Stimulated activated CD4-positive, alpha-beta T cell treated with anti-CD3 and anti-CD28 coated beads, Interleukin-12 subunit alpha, Interleukin-12 subunit beta, amount 100 ng/mL, for 24 hours (primary cell): Measurements from ENCODE around the gene RABGAP1.

Source experiments
- DNase-seq, 2 experiments: peaks; one replicate each; pipeline ENCODE4 v3.0.0-alpha.2; 2020; ENCODE audit warnings: low read depth in 2 of 2

RABGAP1 gene

GRCh38 chr9:123109540-123110279 is 168.9 kb downstream of the RABGAP1 start:
- no peak for DNase-seq

GRCh38 chr9:123111427-123112014 is 170.7 kb downstream of the RABGAP1 start:
- no peak for DNase-seq

GRCh38 chr9:123112015-123112975 is 171.5 kb downstream of the RABGAP1 start:
- DNase-seq: no peak

DNA sequence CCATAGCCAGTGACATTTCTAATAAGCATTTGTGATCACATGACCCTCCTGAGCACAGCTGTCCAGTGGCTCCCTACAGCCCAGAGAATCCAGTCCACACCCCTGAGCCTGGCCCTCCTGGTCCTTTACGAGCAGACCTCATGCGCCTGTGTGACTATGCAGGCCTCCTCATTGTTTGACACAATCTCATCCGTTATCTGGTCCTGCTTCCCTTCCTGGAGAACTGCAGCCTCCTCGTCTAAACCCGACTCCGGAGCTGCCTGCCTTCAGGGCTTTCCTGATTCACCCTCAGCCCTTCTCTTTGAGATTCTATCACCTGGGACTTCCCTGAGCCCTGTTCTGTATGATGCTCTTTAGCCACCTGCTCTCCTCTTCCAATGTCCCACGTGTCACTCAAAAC is 172.4 kb downstream of the RABGAP1 start:
- no peak for DNase-seq

DNA sequence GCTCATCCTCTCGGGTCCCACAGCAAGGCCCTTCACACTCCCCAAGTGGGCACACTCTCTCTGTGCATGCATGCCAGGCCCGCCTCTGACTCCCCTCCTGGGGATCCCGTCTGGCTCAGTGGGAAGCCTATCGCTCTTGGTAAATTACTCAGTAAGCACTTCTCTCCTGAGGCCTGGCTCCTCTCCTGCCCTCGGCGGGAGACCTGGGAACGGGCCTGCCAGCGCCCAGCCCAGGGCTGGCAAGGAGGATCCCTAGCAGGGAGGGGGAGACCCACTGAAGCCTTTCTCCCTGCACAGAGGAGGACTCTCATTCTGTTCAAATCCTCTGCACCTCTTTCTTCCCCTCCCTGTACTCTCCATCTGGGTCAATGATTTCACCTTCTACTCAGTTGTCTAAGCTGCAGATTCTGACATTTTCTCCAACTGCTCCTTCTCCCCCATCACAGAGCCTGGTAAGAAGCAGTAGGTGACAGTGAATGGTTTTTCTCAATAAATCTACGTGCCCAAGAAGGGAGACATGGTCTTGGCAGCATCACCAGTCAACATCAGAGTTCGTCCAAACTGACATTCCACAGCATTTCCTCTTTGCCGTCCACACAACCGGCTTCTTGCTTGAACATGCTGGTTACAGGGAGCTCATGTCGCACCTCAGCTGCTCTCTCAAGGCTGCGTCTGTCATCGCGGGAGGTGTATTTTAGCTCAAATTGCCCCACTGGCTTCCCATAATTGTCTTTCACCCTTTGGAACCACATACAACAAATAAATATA is 174.5 kb downstream of the RABGAP1 start:
- no peak for DNase-seq

GRCh38 chr9:123116036-123116435 is 175.2 kb downstream of the RABGAP1 start:
- DNase-seq: no peak

DNA sequence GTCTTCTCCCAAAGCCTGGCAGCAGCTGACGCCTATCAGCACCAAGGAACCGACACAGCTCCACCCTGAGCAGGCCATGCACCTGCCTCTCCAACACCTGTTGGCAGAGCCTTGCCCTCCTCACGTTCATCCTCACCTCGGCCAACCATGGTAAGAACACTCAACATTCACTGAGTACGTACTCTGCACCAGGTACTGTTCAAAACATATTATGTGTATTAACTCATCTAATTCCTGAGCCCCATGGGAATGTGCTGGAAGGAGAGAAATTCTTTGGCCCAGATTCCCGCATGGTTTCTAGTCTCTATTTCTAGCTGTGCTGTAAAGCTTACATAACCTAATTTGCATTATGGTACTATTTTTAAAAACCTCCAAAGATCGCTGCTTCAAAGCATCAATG is 178.7 kb downstream of the RABGAP1 start:
- DNase-seq: no peak

DNA sequence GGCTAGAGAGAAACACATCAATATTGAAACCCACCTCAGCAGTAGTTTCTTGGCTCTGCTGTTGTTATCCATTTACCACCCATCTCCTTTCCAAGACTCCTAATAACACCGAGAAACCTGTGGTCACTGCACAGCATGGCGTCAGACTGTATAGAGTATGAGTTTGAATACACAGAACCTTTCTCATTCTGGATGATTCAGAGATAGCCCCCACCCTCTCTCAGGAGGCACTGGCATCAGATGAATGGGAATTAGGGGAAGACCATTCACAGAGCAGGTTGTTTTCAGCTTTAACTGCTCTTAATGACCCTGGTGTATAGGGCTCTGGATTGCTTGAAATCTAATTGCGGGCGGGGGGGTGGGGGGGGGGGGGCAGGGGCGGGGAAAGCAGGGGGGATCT is 179.3 kb downstream of the RABGAP1 start:
- DNase-seq: no peak

DNA sequence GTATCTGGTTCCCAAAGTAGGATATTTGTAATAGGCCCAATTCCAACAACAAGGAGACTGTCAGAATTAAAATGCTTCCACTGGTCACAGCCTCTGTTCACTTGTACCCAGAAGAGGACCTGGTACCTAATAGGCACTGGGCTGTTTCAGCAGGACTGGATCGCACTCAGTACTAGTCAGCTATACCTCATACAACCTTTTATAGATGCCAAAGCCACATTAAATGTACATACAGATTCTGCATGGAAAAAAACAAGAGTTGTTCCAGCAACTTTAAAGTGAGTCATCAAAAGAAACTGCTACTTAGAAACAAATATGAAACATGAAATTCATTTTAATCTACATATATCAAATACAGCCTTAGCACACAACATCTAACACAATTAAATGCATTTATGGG is 180.1 kb downstream of the RABGAP1 start:
- no peak for DNase-seq

DNA sequence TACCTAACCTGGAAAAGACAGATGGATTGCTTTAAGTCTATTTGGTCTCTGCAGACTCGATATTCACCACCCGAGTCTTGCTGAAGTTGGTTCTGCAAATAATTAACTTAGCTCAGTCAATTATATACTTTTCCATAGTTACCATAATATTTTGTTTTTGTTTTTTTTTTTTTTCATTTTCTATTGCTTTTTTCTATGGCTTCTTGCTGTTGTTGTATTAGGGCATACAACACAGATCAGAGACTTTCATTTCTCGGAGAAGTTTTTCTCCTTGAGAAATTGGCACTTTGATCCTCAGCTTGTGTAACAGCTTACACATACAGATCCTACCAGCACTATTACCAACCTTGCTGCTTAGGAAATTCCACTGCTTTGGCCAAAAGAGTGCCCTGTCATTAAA is 180.6 kb downstream of the RABGAP1 start:
- DNase-seq: no peak

GRCh38 chr9:123127512-123128075 is 186.8 kb downstream of the RABGAP1 start:
- DNase-seq: no peak

DNA sequence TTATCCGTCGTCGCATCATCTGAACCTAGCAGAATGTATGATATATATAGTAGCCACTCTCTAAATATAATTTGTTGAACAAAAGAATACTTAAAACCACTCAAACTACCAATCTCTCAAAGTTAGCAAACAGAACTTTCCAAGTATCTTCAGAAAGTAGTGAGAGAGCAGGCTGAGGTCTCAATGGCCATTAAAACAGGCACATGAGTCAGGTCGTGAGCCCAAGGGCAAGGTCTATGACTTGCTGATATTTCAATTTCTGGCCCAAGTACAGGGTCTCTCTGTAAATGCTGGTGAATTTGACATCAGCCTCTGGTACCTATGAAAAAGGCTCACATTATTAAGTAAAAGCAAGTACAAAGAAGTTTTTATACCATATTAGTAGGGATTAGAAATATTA is 187.8 kb downstream of the RABGAP1 start:
- no peak for DNase-seq

GRCh38 chr9:123129423-123129822 is 188.6 kb downstream of the RABGAP1 start:
- DNase-seq: no peak

DNA sequence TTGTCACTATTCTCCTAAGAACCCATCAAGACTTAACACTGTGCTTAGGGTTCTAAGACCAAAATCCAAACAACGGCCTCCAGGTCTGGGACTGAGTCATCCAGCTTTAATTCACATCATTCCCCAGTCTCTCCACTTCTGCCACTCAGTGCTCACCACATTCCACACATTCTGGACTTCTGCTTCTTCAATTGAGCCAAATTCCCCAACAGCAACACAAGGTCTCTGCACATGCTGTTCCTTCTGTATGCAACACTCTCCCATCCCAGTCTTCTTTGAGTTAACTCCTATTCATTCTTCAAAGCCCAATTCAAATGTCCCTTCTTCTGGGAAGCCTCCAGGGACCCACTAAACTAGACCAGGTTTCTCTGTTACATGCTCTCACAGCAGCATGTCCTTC is 190.4 kb downstream of the RABGAP1 start:
- DNase-seq: no peak

DNA sequence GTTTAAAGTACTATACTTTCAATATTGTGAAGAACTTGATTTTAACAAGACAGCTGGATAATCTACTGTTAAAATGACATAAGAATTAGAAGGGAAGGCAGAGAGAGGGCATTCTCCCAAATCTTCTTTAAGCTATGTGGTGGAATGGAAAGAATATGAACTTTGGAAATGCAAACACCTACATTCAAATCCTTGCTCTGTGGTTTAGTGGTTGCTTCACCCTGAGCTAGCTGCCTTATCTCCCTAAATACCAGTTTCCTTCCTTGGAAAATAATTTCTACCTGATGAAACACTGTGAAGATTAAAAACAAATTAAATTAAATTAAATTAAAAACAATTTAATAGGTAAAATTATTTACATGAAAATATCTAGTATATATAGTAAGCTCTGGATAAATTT is 191.2 kb downstream of the RABGAP1 start:
- DNase-seq: no peak

GRCh38 chr9:123132696-123133095 is 191.9 kb downstream of the RABGAP1 start:
- no peak for DNase-seq

- no peak for DNase-seq
These were observed 194.6 kb downstream of the RABGAP1 start for GRCh38 chr9:123135430-123135829.

- no peak for DNase-seq
These were observed 197.3 kb downstream of the RABGAP1 start for GRCh38 chr9:123138163-123138562.

DNA sequence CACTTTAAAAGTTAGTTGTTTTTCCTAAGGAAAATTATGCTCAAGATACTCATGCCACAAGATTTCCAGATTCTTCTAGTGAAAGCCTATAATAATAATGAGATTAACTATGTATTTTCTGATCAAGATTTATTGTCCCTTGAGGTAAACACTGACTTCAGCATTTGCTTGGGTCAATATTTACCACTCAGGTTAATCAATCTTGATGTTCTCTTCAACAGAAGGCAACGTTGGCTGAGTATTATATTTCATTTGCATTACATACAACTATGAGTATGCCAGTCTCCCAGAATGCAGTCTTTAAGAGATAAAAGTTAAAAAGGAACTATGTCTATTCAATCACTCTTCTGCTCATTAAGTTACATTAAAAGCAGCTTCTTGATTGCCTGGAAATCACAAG is 208.2 kb downstream of the RABGAP1 start:
- no peak for DNase-seq

- no peak for DNase-seq
These were observed 210.1 kb downstream of the RABGAP1 start for GRCh38 chr9:123150708-123151503.
